ENCODE measurements around the gene FER. TPM values are rescaled to one million over a fixed set of nuclear protein-coding genes. Genes with fewer than 3 reads are reported as not detected.

FER gene
- total RNA-seq, 1 experiment from 2014 or later: 18.0 TPM

DNA sequence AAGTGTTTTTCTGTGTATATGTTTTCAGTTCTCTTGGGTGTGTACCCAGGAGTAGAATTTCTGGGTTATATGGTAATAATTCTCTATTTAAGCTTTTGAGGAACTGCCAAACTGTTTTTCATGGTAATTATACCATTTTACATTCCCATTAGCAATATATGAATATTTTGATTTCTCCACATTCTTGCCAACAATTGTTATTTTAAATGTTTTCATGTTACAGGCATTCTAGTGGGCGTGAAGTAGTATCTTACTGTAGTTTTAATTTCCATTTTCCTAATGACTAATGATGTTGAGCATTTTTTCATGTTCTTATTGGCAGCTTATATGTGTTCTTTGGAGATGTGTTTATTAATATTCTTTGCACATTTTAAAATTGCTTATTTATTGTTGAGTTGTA lies 199.5 kb downstream of the FER start:
- Histone ChIP-seq H4K20me1 (ENCODE audit: control insufficient read depth, insufficient read depth, insufficient read length) (no peaks in the 10 kb centered on the region), H3K23ac (ENCODE audit: insufficient read length, low read depth, low read length) (no peak overlapping the region), H4K8ac (replicated peaks; ENCODE audit: insufficient read length, low read depth, low read length) (no peak overlapping the region), H4K5ac (ENCODE audit: insufficient read length, low read depth, low read length) (no peak overlapping the region), H3K27ac (ENCODE audit: insufficient read length, low read depth, low read length) (no peak overlapping the region), H4K91ac (ENCODE audit: insufficient read length, low read depth, low read length) (no peak overlapping the region), H2AFZ (ENCODE audit: low read length) (no peak overlapping the region), H2BK120ac (ENCODE audit: low read depth, low read length, poor library complexity, severe bottlenecking) (no peak overlapping the region), H3K56ac (ENCODE audit: insufficient read length, low read depth, low read length) (no peak overlapping the region), H2BK5ac (ENCODE audit: insufficient read length, low read length) (no peak overlapping the region), H3K4me2 (ENCODE audit: insufficient read depth, insufficient read length, low read length) (no peak overlapping the region), H3T11ph (ENCODE audit: low read length) (no peak overlapping the region), H2BK20ac (ENCODE audit: low read depth, low read length, poor library complexity, severe bottlenecking) (no peak overlapping the region), H3K79me1 (ENCODE audit: insufficient read depth, low read depth, low read length, poor library complexity, severe bottlenecking) (no peaks in the 10 kb centered on the region), H3K4me1 (ENCODE audit: insufficient read depth, low read length) (no peaks in the 10 kb centered on the region), H3K27me3 (ENCODE audit: insufficient read depth, low read length) (no peaks in the 10 kb centered on the region), H2BK12ac (ENCODE audit: insufficient read length, low read depth, low read length) (no peak overlapping the region), H3K14ac (ENCODE audit: insufficient read depth, low read length) (no peak overlapping the region), H3K23me2 (ENCODE audit: insufficient read length, low read depth, low read length, poor library complexity, severe bottlenecking) (no peaks in the 10 kb centered on the region), H3K79me2 (ENCODE audit: insufficient read depth, low read length) (no peaks in the 10 kb centered on the region), H2BK15ac (ENCODE audit: low read depth, low read length) (no peak overlapping the region), H3K4ac (ENCODE audit: low read depth, low read length) (no peak overlapping the region), H2AK5ac (ENCODE audit: insufficient read length, low read length) (no peak overlapping the region), H3K18ac (ENCODE audit: insufficient read length, low read depth, low read length) (no peak overlapping the region), H3K9me3 (ENCODE audit: control insufficient read depth, low read depth, low read length) (no peaks in the 10 kb centered on the region), H3K9ac (ENCODE audit: extremely low read depth, insufficient read length, low read length) (no peak overlapping the region)
- TF ChIP-seq, protein P1, sequence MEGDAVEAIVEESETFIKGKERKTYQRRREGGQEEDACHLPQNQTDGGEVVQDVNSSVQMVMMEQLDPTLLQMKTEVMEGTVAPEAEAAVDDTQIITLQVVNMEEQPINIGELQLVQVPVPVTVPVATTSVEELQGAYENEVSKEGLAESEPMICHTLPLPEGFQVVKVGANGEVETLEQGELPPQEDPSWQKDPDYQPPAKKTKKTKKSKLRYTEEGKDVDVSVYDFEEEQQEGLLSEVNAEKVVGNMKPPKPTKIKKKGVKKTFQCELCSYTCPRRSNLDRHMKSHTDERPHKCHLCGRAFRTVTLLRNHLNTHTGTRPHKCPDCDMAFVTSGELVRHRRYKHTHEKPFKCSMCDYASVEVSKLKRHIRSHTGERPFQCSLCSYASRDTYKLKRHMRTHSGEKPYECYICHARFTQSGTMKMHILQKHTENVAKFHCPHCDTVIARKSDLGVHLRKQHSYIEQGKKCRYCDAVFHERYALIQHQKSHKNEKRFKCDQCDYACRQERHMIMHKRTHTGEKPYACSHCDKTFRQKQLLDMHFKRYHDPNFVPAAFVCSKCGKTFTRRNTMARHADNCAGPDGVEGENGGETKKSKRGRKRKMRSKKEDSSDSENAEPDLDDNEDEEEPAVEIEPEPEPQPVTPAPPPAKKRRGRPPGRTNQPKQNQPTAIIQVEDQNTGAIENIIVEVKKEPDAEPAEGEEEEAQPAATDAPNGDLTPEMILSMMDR (conservative IDR thresholded peaks at IDR 0.05): no peak
- no peak for DNase-seq
- no peaks in the 10 kb centered on the region for H3K9me3 Mint-ChIP-seq
- H3K27ac Mint-ChIP-seq: 0 out of 7 replicates have a peak overlapping the region, but pooled peaks of 1 of the 3 experiments have one; percentile 7
- no peaks in the 10 kb centered on the region for H3K27me3 Mint-ChIP-seq (ENCODE audit: low read depth)
- H3K4me3 Mint-ChIP-seq: no peak overlapping the region
- H3K36me3 Mint-ChIP-seq (ENCODE audit: insufficient read depth in 1 of 3, low read depth in 3 of 3): no peaks in the 10 kb centered on the region
- whole genome bisulfite sequencing (ENCODE audit: extremely low coverage, insufficient read length, low lambda C conversion rate): no CpG with 5 or more reads among the region's 1 CpG
- peaks cover 30 to 33% of the 10 kb centered on the region in 2 experiments for H3K4me1 Mint-ChIP-seq
